Neutrophil (primary cell): Measurements from ENCODE around the gene RBP3.

Source experiments
- H3K27ac ChIP-seq: fragments of 200-600 bp; sonication (generic); 2 replicates; pipeline ENCODE4 v1.5.1; 2016; ENCODE audit warnings: mild to moderate bottlenecking, moderate library complexity
- H3K27me3 ChIP-seq: fragments of 200-600 bp; sonication (generic); 2 replicates; pipeline ENCODE4 v1.6.0; 2016; ENCODE audit warnings: mild to moderate bottlenecking
- H3K36me3 ChIP-seq: fragments of 200-600 bp; sonication (generic); 2 replicates; pipeline ENCODE4 v1.5.1; 2017
- H3K4me1 ChIP-seq, 2 experiments: fragments of 200-600 bp in 1 of 2; sonication (generic) in 1 of 2; 1 replicate in 1 of 2; 2 replicates in 1 of 2; pipeline versions ENCODE4 v1.5.1 to v1.6.1; 2013 to 2016; ENCODE audit warnings: low read depth in 1 of 2, low read length in 1 of 2, mild to moderate bottlenecking in 1 of 2, moderate library complexity in 1 of 2; ENCODE audit not compliant: control insufficient read depth in 1 of 2, insufficient read depth in 1 of 2
- H3K4me3 ChIP-seq, 2 experiments: fragments of 200-600 bp in 1 of 2; sonication (generic) in 1 of 2; 1 replicate in 1 of 2; 2 replicates in 1 of 2; pipeline ENCODE4 v1.5.1; 2013 to 2016; ENCODE audit warnings: low read depth in 1 of 2, low read length in 1 of 2, mild to moderate bottlenecking in 1 of 2, moderate library complexity in 1 of 2
- H3K9me3 ChIP-seq: fragments of 200-600 bp; sonication (generic); 2 replicates; pipeline ENCODE4 v1.5.1; 2016
- TF ChIP-seq, protein P1 (sequence below): fragments of 200-600 bp; sonication (generic); IDR thresholded peaks from 2 replicates; pipeline ENCODE4 v1.5.1; 2016; ENCODE audit warnings: antibody characterized with exemption

Gene RBP3

DNA sequence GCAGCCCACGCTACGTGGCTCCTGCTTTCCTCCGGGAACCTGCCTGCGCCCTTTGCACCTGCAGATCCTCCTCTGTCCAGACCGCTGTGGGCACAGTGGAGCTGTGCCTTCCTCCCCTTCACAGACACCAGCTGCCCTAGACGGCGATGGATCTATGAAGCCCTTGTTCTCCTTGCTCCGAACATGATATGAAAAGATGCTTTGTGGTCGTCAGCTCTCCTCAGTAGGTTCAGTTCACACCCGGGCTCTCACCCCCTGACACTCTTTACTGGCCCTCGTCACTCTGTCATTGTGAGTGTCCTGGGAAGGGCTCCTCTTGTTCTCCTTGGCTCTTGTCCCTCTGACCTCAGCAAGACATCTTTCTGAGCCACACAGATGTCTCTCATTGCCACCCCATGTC, 31.7 kb downstream of the RBP3 start:
- Histone ChIP-seq H3K9me3 (no peaks in the 10 kb centered on the region), H3K27me3 (peaks cover 99% of the 10 kb centered on the region), H3K27ac (no peak overlapping the region), H3K4me3 (no peak overlapping the region), H3K36me3 (no peaks in the 10 kb centered on the region), H3K4me1 (peaks cover 10 to 11% of the 10 kb centered on the region in 2 experiments)
- TF ChIP-seq, protein P1, sequence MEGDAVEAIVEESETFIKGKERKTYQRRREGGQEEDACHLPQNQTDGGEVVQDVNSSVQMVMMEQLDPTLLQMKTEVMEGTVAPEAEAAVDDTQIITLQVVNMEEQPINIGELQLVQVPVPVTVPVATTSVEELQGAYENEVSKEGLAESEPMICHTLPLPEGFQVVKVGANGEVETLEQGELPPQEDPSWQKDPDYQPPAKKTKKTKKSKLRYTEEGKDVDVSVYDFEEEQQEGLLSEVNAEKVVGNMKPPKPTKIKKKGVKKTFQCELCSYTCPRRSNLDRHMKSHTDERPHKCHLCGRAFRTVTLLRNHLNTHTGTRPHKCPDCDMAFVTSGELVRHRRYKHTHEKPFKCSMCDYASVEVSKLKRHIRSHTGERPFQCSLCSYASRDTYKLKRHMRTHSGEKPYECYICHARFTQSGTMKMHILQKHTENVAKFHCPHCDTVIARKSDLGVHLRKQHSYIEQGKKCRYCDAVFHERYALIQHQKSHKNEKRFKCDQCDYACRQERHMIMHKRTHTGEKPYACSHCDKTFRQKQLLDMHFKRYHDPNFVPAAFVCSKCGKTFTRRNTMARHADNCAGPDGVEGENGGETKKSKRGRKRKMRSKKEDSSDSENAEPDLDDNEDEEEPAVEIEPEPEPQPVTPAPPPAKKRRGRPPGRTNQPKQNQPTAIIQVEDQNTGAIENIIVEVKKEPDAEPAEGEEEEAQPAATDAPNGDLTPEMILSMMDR: no peak

DNA sequence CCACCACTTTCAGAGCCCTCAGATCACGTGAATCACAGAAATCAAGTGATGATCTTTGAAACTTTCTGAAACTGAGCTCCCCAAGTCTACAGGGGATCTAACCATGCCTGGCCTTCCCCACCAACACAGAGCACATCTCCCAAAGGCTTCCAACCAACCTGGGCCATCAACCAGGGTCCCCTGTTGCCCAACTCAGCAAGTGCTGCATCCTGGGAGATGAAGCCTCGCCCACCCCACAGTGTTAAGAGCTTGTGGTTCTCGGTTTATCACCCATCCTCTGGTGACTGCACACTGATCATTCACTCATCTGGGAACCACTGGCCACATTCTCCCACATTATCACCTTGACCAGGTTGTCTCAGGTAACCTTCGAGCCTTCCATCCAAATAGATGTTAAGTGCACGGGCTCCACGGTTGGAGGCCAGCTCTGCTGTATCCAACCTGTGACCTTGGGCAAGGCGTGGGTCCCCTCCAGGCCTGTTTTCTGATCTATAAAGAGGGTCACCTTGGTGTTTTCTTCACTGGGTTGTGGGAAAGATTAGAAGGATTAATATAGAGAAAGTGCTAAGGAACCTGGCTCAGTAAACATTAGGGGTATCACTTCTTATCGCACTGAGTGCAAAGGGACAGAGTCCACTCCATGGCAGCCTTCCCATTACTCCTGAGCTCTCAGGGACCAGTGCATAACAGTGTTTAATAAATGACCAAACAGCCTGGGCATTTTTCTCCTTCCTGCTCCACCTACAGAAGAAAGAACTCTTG, 32.4 kb downstream of the RBP3 start:
- TF ChIP-seq, protein P1: no peak
- no peak overlapping the region for H3K4me3 ChIP-seq
- peaks cover 10 to 12% of the 10 kb centered on the region in 2 experiments for H3K4me1 ChIP-seq
- H3K27ac ChIP-seq: no peak overlapping the region
- H3K9me3 ChIP-seq: no peaks in the 10 kb centered on the region
- peaks cover 100% of the 10 kb centered on the region for H3K27me3 ChIP-seq
- no peaks in the 10 kb centered on the region for H3K36me3 ChIP-seq

DNA sequence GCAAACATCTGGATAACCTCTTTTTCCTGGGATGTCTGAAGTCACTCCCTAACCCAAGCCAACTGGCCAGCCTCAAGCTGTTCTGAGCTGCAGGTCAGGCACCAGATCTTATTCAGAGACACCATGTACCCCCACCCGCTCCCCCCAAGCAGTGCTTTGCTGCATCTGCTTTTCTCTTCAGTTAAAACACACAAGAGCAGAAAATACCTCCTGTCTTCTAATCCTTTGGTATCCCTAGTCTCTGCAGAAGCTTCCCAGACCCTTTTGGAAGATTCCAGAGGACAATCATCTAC, 32.9 kb downstream of the RBP3 start:
- no peaks in the 10 kb centered on the region for H3K9me3 ChIP-seq
- H3K4me3 ChIP-seq: no peak overlapping the region
- H3K27me3 ChIP-seq: peaks cover 97% of the 10 kb centered on the region
- no peak overlapping the region for H3K27ac ChIP-seq
- H3K36me3 ChIP-seq: no peaks in the 10 kb centered on the region
- TF ChIP-seq, protein P1: no peak
- peaks cover 10 to 14% of the 10 kb centered on the region in 2 experiments for H3K4me1 ChIP-seq

DNA sequence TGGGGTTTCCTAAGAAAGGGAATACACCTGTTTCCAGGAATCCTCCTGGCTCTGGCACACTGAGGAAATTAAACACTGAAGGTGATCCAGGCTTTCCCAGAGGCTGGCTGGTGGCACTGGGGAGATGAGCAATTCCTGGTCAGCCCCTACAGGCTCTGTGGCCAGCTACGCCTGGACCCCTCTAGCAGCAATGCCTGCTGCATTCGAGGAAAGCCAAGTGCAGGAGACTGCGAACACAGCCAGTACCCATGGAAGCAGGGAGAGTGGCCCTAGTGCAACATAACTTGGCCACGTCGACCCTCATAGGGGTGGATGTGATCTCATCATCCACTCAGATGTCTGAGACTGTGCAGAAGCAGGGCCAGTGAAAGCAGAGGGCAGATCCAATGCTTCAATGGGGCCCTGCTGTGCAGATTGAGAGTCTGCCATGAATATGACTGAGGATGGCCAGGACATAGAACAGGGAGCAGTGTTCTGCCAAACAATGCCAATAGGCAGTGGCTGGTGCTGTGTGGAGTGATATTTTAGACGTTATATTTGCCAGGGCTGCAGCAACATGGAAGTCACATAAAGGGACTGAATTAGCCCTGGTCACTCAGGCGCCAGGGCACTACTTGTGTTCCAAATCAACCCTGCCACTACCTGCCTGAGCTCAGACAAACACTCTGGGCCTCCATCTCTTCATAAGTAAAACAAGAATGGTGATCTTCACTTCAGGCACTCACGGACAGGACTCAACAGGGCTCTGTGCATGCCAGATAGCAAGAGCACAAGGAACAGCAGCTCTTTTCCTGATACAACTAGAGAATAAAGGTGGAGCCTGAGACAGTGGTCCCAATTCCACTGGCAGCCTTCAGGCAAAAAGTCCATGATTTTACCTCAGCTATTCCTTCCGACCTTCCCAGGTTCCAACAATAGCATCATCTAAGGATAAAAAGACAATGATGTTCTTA, 33.5 kb downstream of the RBP3 start:
- H3K4me1 ChIP-seq: peaks cover 10 to 19% of the 10 kb centered on the region in 2 experiments
- no peak overlapping the region for H3K27ac ChIP-seq
- no peaks in the 10 kb centered on the region for H3K36me3 ChIP-seq
- H3K9me3 ChIP-seq: no peaks in the 10 kb centered on the region
- no peak overlapping the region for H3K4me3 ChIP-seq
- peaks cover 91% of the 10 kb centered on the region for H3K27me3 ChIP-seq
- TF ChIP-seq, protein P1: no peak

DNA sequence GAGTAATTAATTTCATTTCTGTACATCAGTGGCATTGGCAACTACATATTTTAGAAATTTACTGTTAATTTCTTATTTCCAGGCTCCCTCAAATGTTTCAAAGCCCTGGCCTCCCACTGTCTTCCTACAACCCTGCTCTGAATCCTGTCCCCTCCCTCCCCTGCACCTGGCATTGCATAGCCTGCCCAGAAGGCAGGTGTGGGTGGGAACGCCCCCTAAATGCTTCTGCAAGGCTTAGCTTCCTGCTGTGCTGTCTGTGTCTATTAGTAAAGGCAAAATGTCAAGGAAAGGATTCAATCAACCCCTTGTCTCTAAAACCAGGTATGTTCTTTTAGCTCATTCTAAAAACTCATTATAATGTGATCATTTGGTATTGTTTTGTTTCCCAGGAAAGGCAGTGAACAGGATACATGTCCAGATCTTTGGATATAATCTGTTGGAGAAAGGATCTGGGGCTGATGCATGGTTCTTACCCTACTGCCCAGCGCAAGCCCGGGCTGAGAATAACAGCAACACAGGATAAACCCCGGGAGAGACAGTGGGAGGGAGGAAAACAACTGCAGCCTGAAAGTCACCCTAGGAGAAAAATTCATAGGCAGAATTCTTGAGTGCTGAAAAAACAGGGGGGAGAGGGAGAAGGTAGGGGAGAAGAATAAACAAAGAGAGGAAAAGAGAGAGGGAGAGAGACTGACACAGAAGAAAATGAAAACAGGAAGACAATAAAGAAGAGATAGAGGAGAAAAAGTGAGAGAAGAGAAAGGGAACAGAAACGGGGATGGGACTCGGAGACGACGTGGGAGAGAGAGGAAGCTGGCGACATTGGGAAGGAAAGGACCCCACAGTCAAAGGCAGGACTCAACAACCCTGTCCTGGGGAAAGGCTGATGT, 35.3 kb downstream of the RBP3 start:
- H3K9me3 ChIP-seq: no peaks in the 10 kb centered on the region
- peak overlapping the region; percentile 64 to 66 for H3K4me3 ChIP-seq
- no peaks in the 10 kb centered on the region for H3K36me3 ChIP-seq
- peaks cover 10 to 19% of the 10 kb centered on the region in 2 experiments for H3K4me1 ChIP-seq
- H3K27ac ChIP-seq: no peak overlapping the region
- TF ChIP-seq, protein P1: no peak
- peaks cover 73% of the 10 kb centered on the region for H3K27me3 ChIP-seq
